Measurements from ENCODE around the gene ADARB1.

The ADARB1 gene

DNA sequence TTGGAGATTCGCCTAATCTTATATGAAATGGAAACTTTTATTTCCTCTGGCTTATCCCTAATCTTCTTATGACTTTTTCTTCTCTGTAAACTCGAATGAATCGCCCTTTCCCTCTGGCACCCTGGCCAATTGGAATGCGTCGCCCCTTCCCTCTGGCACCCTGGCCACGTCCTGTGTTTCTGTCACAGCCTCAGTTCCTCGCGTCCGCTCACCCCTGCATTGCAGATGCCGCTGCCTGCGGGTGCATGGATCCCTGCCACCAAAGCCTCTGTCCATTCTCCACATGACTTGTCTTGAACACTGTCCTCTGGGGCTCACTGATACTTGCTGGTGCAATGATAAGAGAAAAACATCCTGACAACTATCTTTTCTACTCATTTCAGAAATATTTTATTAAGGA is 104.6 kb downstream of the ADARB1 start:
- no peak for DNase-seq

DNA sequence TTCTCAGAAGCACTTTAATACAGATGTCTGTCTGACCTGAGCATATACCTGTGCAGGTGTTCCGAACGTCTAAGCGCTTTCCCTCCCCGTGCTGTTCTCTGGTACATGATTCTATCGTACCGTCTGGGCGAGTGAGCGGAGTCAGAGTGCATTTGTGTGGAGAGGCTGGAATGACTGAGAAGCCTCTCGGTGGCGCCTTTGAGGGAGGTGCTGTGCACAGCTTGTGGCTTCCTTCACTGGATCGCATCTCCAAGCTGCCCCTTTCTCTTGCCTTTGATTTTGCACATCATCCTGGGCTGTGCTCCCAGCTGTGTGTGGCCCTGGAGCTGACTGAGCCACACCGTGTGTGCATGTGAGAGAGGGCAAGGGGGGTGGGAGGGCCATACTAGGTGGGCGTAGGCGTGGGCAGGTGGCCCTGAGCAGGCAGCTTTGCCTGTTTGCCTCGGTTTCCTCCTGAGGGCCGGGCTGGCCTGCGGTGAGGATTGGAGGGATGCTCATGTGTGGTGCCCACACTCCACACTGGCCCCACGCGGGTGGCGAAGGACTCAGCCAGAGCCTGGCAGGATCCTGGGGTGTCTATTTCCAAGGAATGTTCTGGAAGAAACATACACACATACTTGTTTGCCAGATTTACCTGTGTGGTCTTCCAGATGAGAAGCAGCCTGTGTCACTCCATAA is 105.3 kb downstream of the ADARB1 start:
- DNase-seq: no peak

DNA sequence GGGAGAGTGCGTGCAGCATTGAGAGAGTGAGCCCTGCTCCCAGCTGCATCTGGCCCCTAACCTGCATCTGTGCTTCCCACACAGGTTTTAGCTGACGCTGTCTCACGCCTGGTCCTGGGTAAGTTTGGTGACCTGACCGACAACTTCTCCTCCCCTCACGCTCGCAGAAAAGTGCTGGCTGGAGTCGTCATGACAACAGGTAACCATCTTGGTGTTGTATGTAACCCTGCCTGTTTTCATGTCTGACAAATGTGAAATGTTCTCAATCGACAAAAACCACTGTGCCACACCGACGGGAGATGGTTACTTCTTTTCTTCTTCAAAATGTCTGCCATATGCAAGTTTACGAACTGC is 105.8 kb downstream of the ADARB1 start:
- no peak for DNase-seq

DNA sequence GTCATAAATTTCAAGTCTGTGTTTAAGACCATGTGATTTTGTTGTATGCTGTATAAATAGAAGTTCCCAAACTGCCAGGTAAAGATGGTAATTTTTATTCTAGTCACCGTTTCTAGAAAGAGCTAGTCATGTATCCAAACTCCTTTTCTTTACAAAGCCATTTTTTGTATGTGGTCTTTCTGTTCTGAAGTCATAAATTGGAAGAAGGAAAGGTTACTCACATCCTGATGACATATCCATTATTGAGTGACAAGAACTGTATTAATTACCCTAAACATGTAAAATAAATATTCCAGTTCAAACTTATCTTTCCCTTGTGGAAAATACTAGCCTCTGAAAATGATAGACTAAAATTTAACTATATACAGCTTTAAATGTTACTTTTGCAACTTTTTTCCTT is 108.6 kb downstream of the ADARB1 start:
- no peak for DNase-seq

DNA sequence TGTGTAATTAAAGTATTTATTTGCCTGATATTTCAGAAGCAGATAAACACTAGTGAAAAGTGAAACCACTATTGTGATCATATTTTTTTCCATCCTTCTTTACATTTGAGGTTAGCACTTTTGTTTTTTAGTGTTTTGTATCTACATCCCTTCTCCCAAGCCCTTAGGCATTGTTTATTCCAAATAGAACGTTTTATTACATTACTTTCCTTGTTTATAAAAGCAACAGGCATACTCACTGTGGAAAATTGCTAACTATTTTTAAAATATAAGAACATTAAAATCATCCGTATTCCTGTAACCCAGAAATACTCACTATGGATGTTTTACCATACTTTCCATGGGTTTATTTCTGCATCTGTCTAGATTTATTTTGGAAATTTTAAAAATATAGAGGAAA is 109.5 kb downstream of the ADARB1 start:
- DNase-seq: no peak

DNA sequence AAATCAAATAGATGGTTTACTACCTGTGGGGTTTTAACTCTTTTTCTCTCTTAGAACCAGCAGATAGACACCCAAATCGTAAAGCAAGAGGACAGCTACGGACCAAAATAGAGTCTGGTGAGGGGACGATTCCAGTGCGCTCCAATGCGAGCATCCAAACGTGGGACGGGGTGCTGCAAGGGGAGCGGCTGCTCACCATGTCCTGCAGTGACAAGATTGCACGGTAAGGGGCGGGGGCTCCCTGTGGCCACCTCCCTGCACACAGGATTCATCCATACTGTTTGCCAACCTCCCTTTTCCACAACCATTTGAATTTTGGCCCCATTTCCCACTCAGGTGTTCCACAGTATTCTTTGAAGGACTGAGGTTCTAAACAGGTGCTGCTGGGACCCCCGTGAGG is 110.5 kb downstream of the ADARB1 start:
- no peak for DNase-seq

DNA sequence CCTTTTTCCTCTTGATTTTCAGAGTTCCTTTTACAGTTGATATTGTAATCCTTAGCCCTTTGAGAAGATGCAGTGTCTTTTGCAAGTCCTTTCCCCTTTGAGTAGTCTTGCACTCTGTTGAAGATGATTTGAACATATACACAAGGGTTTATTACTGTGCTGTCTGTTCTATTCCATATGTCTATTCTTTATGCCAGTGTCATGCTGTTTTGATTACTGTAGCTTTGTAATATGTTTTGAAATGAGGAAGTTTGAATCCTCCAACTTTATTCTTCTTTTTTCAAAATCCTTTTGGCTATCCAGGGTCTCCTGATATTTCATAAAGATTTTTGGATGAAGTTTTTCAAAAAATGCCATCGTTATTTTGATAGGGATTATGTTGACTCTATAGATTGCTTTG is 112.3 kb downstream of the ADARB1 start:
- no peak for DNase-seq

DNA sequence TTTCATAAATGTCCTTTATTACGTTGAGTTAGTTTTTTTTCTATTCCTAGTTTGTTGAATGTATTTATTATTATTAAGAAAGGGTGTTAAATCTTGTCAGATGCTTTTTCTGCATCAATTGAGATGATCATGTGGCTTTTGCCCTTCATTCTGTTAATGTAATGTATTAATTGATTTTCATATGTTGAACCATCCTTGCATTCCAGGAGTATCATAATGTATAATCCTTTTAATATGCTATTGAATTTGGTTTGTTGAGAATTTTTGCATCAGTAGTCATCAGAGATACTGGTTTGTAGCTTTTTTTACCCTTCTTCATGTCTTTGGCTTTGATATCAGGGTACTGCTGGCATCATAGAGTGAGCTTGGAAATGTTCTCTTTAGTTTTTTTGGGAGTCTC is 113.3 kb downstream of the ADARB1 start:
- DNase-seq: no peak

DNA sequence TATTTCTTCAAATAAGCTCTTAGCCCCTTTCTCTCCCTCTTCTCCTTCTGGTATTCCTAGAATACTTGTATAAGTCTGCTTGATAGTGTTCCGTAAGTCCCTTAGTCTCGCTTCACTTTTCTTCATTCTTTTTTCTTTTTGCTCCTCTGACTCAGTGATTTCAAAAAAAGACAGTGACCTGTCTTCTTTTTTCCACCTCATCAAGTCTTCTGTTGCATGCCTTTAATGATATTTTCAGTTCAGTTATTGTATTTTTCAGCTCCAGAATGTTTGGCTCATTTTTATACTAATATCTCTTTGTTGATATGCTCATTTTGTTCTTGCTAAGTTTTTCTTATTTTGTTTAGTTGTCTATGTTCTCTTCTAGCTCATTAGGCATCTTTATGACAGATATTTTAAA is 115.6 kb downstream of the ADARB1 start:
- DNase-seq: no peak

DNA sequence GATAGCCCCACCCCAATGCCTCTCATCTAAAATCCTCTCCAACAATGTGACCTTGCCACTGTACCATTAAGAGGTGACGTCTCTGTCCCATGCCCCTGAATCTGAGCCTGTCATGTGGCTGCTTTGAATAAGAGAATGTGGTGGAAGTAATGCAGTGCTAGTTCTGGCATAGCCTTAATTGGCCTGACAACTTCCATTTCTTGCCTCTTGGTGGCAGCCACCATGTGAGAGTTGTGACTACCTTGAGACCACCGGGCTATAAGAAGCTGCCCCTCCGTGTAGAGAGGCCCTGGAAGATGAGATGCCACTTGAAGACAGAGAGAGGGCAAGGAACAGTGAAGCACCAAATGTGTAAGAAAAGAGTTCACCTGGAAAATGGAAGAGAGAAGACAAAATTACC is 118.0 kb downstream of the ADARB1 start:
- DNase-seq: no peak

DNA sequence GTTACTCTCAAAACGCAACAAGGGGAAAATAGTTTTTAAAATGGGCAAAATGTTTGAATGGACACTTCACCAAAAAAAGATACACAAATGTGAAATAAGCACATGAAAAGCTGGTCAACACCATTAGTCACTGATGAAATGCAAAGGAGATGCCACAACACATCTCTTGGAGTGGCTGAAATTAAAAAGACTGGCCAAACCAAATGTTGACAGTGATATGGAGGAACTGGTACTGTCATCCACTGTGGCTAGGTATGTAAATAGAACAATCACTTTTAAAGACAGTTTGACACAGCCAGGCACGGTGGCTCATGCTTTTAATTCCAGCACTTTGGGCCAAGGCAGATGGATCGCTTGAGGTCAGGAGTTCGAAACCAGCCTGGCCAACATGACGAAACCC is 122.2 kb downstream of the ADARB1 start:
- no peak for DNase-seq

DNA sequence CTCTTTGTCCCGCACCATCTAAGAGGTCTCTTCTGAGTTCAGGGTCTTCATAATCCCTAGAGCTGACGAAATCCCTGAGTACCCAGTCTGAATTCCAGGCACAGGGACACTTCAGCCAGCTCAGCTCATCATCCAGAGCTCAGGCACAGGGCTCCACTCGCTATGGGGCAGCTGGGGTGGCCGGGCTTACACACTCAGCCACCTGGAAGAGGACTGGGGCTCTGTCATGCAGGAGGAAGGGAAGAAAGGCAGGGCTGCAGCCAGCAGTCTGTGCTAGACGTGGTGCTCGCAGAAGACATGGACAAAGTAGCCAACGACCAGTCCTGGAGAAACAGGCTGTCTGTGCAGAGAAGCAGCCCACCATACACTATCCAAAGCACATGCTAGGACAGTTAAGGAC is 124.8 kb downstream of the ADARB1 start:
- no peak for DNase-seq

DNA sequence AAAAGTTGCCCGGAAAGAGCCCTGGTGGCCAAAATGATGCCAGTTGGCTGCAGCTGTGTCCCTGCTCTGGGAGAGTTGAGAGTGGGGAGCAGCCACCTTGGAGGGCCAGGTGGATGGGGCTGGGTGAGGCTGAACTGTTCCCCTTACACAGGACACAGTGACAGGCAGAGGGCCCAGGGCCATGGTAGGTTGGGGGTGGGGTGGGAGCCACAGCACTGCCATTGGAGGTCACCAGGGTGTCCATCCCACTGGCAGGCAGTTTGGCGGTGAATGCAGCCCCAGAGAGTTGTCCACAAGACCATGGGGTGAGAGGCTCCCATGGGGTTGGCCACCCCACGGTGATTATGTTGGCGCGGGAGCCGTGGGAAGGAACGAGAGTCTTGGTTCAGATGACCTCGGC is 125.7 kb downstream of the ADARB1 start:
- DNase-seq: no peak

DNA sequence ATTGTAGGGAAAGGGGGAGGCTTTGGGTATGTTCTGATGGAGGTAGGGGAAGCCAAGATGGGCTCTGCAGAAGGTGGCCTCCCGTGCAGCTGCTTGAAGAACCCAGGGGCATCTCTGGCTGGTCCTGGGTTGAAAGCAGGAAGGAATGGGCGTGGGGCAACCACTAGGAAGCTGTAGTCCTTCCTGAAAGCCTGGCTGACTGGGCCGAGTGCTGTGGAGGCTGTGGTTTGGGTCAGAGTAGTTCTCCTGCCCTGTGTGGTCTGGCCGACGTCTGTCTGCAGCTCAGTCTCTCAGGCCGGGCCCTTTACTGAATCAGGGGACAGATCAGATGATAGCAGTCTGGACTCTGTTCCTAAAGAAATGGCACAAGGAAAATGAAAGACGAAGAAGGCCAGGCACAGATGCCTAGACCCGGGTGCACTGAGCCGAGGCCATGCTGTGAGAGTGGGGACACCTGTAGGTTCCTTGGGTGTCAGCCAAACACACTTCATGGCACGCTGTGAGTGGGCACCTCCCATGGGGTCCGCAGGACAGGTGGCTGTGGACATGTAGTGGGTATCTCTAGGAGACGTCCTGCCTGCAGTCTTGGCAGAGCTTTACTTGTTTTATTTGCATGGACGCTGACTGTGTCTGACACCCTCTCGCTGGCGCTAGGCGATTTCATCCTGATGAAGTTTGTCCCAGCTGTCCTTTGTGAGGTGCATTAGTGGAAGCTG is 126.4 kb downstream of the ADARB1 start:
- DNase-seq: no peak

DNA sequence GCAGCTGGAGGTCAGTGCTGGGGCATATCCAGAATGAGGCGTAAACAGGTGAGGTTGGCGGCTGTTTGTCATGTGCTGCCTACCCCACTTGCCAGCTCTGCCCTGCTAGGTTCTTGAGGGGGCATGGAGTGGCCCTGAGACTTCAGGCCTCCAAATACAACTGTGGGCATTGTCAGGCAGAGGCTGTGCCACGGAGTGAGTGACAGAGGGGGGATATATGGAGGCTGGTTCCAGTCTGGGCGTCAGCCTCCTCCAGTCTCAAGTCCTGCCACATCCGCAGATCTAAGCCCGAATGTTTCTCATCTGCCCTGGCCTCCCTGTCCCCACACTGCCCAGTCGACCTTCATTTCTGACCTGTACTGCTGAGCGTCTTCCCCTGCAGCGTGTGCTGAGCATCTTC is 128.0 kb downstream of the ADARB1 start:
- DNase-seq: no peak

DNA sequence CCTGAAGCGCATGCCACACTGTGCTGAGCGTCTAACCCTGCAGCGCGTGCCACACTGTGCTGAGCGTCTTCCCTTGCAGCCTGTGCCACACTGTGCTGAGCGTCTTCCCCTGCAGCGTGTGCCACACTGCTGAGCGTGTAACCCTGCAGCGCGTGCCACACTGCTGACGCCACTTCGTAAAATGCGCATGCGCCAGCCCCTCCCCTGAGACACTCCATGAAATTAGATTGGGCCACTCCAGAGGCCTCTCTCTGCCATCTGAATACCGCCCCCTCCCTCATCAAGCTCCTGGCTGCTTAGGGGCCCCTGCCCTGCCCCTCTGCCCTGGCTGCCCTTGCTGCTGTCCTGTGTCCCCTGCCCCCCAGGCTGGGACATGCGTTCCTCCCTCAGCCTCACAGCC is 128.5 kb downstream of the ADARB1 start:
- DNase-seq: no peak

DNA sequence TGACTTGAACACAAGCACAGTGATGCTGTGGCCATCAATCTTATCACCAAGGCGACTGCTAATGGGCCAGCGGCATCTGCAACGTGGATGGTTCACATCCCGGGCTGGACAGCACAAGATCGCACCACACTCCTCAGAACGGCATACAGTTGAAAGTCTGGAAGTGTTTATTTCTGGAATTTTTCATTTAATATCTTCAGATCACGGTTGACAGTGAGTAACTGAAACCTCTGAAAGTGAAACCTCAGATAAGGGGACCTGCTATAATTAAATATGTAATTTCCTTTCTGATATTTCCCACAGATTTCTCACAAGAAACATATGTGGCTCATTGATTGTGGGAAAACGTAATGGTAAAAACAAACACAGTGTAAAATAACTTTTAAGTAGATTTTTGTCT is 129.6 kb downstream of the ADARB1 start:
- no peak for DNase-seq

DNA sequence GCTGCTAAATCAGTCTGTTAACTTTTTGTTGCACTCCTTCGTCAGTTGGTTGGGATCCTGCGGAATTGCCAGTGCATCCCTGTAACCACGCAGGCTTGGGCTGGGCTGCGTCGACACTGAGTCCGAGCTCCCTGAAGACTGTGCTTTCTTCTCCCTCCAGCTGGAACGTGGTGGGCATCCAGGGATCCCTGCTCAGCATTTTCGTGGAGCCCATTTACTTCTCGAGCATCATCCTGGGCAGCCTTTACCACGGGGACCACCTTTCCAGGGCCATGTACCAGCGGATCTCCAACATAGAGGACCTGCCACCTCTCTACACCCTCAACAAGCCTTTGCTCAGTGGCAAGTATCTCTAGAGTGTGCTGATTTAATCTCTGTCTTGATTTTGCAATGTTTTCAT is 130.0 kb downstream of the ADARB1 start:
- DNase-seq: no peak

DNA sequence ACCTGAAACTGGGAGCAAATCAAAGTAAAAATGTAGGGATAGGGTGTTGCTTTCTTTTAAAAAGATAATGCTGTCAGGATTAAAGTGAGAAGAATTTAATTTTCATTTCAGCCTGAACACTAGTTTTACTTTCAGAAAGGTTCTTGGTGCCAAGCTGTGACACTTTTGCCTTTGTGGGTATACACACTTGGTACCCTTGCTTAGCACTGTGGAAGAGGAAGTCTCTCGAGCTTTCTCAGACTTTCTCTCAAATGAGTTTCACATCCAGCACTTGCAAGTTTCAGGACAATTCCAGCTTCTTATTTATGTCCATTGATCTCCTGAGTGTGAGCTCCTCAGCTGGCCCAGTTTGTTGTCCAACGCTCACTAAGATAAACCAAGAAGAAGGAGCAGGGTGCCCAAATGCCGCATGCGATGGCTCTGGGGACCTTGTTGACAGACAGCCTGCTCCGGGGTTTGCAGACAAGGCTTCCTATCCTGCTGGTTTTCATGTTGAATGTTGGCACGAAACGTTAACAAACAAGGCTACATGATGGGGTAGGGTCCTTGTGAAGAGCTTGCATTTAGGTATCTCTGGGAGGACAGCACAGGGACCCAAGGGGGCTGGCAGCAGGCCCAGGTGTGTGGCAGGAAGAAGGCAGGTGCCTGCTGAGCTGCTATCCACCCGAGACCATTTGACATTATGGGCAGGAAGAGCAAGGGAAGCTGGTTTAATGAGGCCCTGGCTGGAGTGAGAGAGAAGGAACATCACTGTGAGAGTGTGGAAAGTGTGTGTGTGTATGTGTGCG is 133.7 kb downstream of the ADARB1 start:
- no peak for DNase-seq

DNA sequence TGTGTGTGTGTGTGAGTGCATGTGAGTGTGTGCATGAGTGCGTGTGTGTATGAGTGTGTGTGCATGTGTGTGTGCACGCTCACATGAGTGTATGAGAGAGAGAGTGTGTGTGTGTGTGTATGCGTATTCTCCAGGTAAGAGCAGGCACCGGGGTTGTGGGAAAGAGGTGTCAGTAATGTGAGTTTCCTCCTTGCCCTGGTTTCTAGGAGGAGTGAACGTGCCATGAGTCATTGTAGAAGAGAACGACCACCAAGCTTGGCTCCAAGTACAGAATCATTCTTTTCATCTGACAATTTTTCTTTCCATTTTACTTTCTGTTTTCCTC is 134.2 kb downstream of the ADARB1 start:
- no peak for DNase-seq

DNA sequence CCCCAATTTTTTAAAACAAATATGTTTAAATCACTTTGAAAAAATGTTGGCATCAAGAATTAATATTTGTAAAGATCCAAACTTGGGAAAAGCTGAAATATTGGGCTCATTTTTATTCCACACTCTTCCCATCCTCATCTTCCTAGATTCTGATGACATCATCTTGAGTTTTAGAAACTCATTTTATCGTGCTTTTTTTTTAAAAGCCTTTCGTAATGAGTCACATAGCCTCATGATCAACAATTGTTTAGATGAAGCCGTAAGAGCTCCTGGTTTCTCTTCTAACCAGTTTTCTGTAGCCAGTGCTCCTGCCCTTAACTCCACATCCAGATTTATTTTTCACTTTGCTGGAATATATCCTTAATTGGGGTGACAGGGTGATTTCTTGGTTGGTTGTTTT is 134.7 kb downstream of the ADARB1 start:
- DNase-seq: no peak

DNA sequence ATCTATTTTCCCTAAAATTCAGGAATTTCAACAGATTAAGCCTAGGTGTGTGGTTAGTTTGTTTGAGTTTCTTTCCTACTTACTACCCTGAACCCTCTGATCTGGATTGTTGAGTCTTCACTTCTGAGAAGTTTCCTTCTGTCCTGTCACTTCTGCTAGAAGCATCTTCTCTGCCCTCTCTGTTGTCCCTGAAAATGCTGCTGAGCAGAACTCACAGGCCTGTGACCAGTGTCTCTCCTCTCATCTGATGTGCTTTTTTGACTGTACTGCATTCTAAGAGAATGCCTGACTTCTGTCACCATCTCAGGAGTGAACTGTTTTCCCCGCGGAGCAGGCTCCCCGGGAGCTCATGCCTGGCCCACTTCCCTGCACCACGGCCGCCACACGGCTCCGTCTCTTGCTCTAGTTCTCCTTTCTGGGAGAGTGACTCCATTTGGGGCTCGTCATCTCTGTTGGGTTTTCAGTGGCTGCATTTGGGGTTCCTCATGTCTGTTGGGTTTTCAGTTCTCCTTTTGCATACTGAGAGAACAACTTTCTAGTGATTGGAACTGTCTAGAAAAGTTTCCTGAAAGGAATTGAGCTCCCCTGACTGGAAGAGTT is 135.4 kb downstream of the ADARB1 start:
- DNase-seq: no peak

DNA sequence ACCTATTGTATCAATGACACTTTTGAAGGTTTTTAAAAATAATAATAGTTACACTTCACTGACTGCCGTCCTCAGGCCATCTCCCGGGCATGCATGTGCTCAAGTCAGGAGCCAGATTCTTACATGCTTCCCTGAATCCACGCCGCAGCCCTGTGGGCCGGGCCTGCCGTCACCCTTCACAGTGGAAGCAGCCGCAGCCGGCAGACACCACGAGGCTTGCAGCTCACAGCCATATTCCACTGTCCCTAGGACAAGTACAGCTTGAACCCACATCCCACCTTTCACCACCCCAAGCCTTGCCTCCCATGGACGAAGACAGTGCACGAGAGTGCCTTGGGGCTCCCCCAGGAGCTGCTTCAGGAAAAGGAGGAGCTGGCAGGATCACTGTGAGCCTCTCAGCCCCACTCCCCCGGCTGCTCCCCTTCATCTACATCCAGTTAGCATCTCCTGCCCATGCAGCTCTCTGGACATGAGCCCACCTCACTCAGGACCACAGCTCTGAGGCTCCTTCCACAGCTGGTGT is 136.1 kb downstream of the ADARB1 start:
- no peak for DNase-seq

DNA sequence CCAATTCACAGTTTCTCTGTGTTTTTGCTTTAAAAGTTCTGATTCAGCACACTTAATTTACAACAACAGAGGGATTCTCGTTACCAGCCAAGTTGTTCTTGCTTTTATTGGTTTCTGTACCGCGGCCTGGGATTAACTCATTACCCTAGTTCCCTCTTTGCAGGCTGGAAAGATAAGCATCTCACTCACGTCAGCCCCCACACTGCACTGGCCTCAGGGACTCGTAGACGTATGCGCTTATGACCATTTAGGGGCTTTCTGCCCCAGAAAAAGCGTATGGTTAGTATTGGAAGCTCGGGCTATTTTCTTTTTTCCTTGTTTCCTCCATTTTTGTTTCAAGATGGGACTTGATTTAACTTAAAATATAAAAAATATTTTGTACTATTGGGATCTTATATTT is 137.3 kb downstream of the ADARB1 start:
- no peak for DNase-seq
